MCF 10A (cell line): ENCODE measurements around the gene LRRC36. TPM values are rescaled to one million over a fixed set of nuclear protein-coding genes. Genes with fewer than 3 reads are reported as not detected.

Experiments
- Bru-seq: library from RNA; stranded (reverse); fragments of 400-500 nt; gene quantifications from one replicate; lab custom pipeline; 2021; lab: Mats Ljungman, UMichigan
- BruChase-seq, 2 experiments: library from RNA; stranded (reverse); fragments of 400-500 nt; gene quantifications; one replicate each; lab custom pipeline; 2021; lab: Mats Ljungman, UMichigan
- BruUV-seq: library from RNA; stranded (reverse); fragments of 400-500 nt; replicated peaks from 2 replicates; lab custom pipeline; 2021; lab: Mats Ljungman, UMichigan
- CTCF ChIA-PET: fragments of 300-600 bp; sonication (Branson Sonifier 250); formaldehyde crosslinking; extraction: SDS; loops from one replicate; lab custom pipeline; 2021; ENCODE audit warnings: antibody characterized with exemption, inconsistent platforms; lab: Yijun Ruan, JAX
- POLR2A ChIA-PET: fragments of 300-600, 350-650 bp; sonication (Branson Sonifier 250); formaldehyde crosslinking; extraction: SDS; loops from one replicate; lab custom pipeline; 2020; ENCODE audit warnings: antibody characterized with exemption, inconsistent platforms; lab: Yijun Ruan, JAX
- DNase-seq: peaks from one replicate; pipeline ENCODE4 v3.0.0-alpha.2; 2018; ENCODE audit not compliant: unreplicated experiment
- H3K27ac Mint-ChIP-seq: one replicate; pipeline ENCODE4 v1.8.0; 2022; ENCODE audit warnings: mild to moderate bottlenecking, low read depth, mixed read lengths; ENCODE audit not compliant: unreplicated experiment
- H3K27me3 Mint-ChIP-seq: one replicate; pipeline ENCODE4 v1.8.0; 2022; ENCODE audit warnings: mixed read lengths; ENCODE audit not compliant: insufficient read depth, unreplicated experiment
- H3K36me3 Mint-ChIP-seq: one replicate; pipeline ENCODE4 v1.8.0; 2022; ENCODE audit warnings: mild to moderate bottlenecking, moderate library complexity, mixed read lengths; ENCODE audit not compliant: insufficient read depth, unreplicated experiment
- H3K4me1 Mint-ChIP-seq: one replicate; pipeline ENCODE4 v1.8.0; 2022; ENCODE audit warnings: mixed read lengths; ENCODE audit not compliant: insufficient read depth, unreplicated experiment
- H3K4me3 Mint-ChIP-seq: one replicate; pipeline ENCODE4 v1.8.0; 2022; ENCODE audit warnings: mild to moderate bottlenecking, moderate library complexity, mixed read lengths; ENCODE audit not compliant: unreplicated experiment
- H3K9me3 Mint-ChIP-seq: one replicate; pipeline ENCODE4 v1.8.0; 2022; ENCODE audit warnings: mixed read lengths; ENCODE audit not compliant: unreplicated experiment
- CTCF ChIP-seq: fragments of 200-600 bp; IDR thresholded peaks from one replicate; pipeline ENCODE4 v1.8.0; 2022; ENCODE audit warnings: antibody characterized with exemption, mild to moderate bottlenecking; ENCODE audit not compliant: unreplicated experiment
- intact Hi-C: fragments of 100-400 bp; cut with micrococcal nuclease; formaldehyde crosslinking; loops from 2 replicates; pipeline ENCODE4 v1.14.1; 2022
- long read RNA-seq: library from polyadenylated mRNA; stranded (forward); transcript quantifications from one replicate; pipeline ENCODE4 v2.0.0, GENCODE V29; 2022
- total RNA-seq: library from RNA; stranded (reverse); gene quantifications from 2 replicates; pipeline ENCODE4 v1.2.3, GENCODE V29; 2022

Gene LRRC36
- not detected in 2 replicates for total RNA-seq
- Bru-seq, nascent RNA, result percentile 4 among the genes with signal in this experiment
- BruChase-seq, experiment 1, labeled RNA remaining after a 6-hour chase, result percentile 22 among the genes with signal in this experiment
- percentile 4 among the genes with signal in this experiment for BruChase-seq, experiment 2, labeled RNA remaining after a 2-hour chase
- long read RNA-seq, result 0 reads

GRCh38 chr16:67326472-67327309 lies at the start of gene LRRC36, which contains the start of gene KCTD19:
LRRC36 (plus strand) TSS chr16:67326815; CDS start chr16:67326863, 48 bp downstream.
KCTD19 (minus strand) TSS chr16:67326741; CDS start chr16:67326707, 34 bp downstream.
- no TSS peak for BruUV-seq
- Mint-ChIP-seq H3K9me3 (no peaks in the 10 kb centered on the region), H3K36me3 (no peaks in the 10 kb centered on the region), H3K27me3 (peaks cover 47% of the 10 kb centered on the region), H3K4me1 (no peaks in the 10 kb centered on the region), H3K27ac (no peak within 1 kb of the TSS), H3K4me3 (no peak within 1 kb of the TSS)
- no peak for DNase-seq
- CTCF ChIA-PET, result interaction anchor here (0.7 to 0.8 kb wide), 2 partner anchors 10 to 961 kb away, joined by 4 read pairs; no protein-coding TSS in a partner anchor
- no peak for TF ChIP-seq CTCF
- intact Hi-C loops, result no loop called here
- POLR2A ChIA-PET, result interaction anchor here (0.7 kb wide), 1 partner anchor 75 kb away, joined by 3 read pairs; no protein-coding TSS in a partner anchor

- intact Hi-C loops, result loop anchor here (1.0 to 5.0 kb wide), 2 partner anchors 35 to 139 kb away; partner anchors contain the start of gene ZDHHC1
- Mint-ChIP-seq H3K27ac (peak overlapping the region; percentile 74), H3K9me3 (no peaks in the 10 kb centered on the region), H3K4me3 (peak overlapping the region; percentile 74), H3K36me3 (peaks cover 39% of the 10 kb centered on the region), H3K4me1 (peaks cover 18% of the 10 kb centered on the region), H3K27me3 (no peaks in the 10 kb centered on the region)
- peak; percentile 98 for DNase-seq
- BruUV-seq, result TSS peak; percentile 38
- POLR2A ChIA-PET, result interaction anchor here (0.5 to 1.4 kb wide), 11 partner anchors 9 to 434 kb away, joined by 3 to 7 read pairs (median 3); partner anchors contain the start of gene ATP6V0D1
- no peak for TF ChIP-seq CTCF
- CTCF ChIA-PET, result interaction anchor here (0.6 to 2.8 kb wide), 10 partner anchors 8 to 170 kb away, joined by 3 to 13 read pairs (median 3); no protein-coding TSS in a partner anchor
These were observed 49.2 kb upstream of the LRRC36 start for GRCh38 chr16:67277294-67277998.

GRCh38 chr16:67277999-67278772 lies 48.4 kb upstream of the LRRC36 start:
- ChIA-PET CTCF (interaction anchor here (0.7 to 2.8 kb wide), 9 partner anchors 8 to 170 kb away, joined by 3 to 13 read pairs (median 3); no protein-coding TSS in a partner anchor), POLR2A (interaction anchor here (0.5 to 1.4 kb wide), 8 partner anchors 10 to 579 kb away, joined by 3 to 7 read pairs (median 4); partner anchors contain the start of gene ATP6V0D1)
- intact Hi-C loops, result loop anchor here (1.0 to 5.0 kb wide), 3 partner anchors 34 to 138 kb away; partner anchors contain the start of genes E2F4 and ZDHHC1
- DNase-seq, result peak; percentile 80
- BruUV-seq, result no TSS peak
- Mint-ChIP-seq H3K4me1 (peaks cover 23% of the 10 kb centered on the region), H3K4me3 (peak overlapping the region; percentile 74), H3K27me3 (no peaks in the 10 kb centered on the region), H3K9me3 (no peaks in the 10 kb centered on the region), H3K27ac (peak overlapping the region; percentile 74), H3K36me3 (peaks cover 39% of the 10 kb centered on the region)
- TF ChIP-seq CTCF, result peak; percentile 29
